RWPE2 (cell line): ENCODE results near the gene UGT1A8.

Experiments
- ATAC-seq: fragments of 200-7000 bp; cut with Tn5 transposase; 3 replicates; pipeline ENCODE4 v1.9.1; 2021; ENCODE audit warnings: low read depth
- DNase-seq: peaks from one replicate; pipeline ENCODE4 v3.0.0-alpha.2; 2020; ENCODE audit warnings: low spot score
- H3K27ac ChIP-seq: fragments of 450-650 bp; 2 replicates; pipeline ENCODE4 v1.5.1; 2017; ENCODE audit warnings: mild to moderate bottlenecking; ENCODE audit not compliant: poor library complexity, severe bottlenecking
- H3K27me3 ChIP-seq: fragments of 250-450 bp; sonication (Bioruptor Pico); 2 replicates; pipeline ENCODE4 v1.5.1; 2021; ENCODE audit warnings: mild to moderate bottlenecking, moderate library complexity; ENCODE audit not compliant: insufficient read depth, poor library complexity, severe bottlenecking
- H3K36me3 ChIP-seq: fragments of 250-450 bp; sonication (Bioruptor Pico); 2 replicates; pipeline ENCODE4 v1.5.1; 2020; ENCODE audit warnings: low read depth, mild to moderate bottlenecking, moderate library complexity
- H3K4me1 ChIP-seq: fragments of 250-450 bp; sonication (Bioruptor Pico); 2 replicates; pipeline ENCODE4 v1.5.1; 2021; ENCODE audit warnings: mild to moderate bottlenecking, moderate library complexity; ENCODE audit not compliant: insufficient read depth, poor library complexity, severe bottlenecking
- H3K4me3 ChIP-seq: fragments of 250-450 bp; sonication (Bioruptor Pico); 2 replicates; pipeline ENCODE4 v1.5.1; 2021; ENCODE audit warnings: mild to moderate bottlenecking, moderate library complexity; ENCODE audit not compliant: severe bottlenecking
- H3K9me3 ChIP-seq: fragments of 250-450 bp; sonication (Bioruptor Pico); 2 replicates; pipeline ENCODE4 v1.5.1; 2021; ENCODE audit warnings: mild to moderate bottlenecking, moderate library complexity; ENCODE audit not compliant: severe bottlenecking
- CTCF ChIP-seq: fragments of 450-650 bp; IDR thresholded peaks from one replicate; pipeline ENCODE4 v1.5.1; 2017; ENCODE audit warnings: mild to moderate bottlenecking, moderate library complexity; ENCODE audit not compliant: poor library complexity, severe bottlenecking

Gene UGT1A8

GRCh38 chr2:233816771-233817170 is 199.3 kb downstream of the UGT1A8 start:
- no peak for TF ChIP-seq CTCF
- DNase-seq, result peak; percentile 9
- Histone ChIP-seq H3K4me1 (no peaks in the 10 kb centered on the region), H3K27me3 (no peaks in the 10 kb centered on the region), H3K27ac (no peak overlapping the region), H3K36me3 (no peaks in the 10 kb centered on the region), H3K4me3 (no peak overlapping the region), H3K9me3 (no peaks in the 10 kb centered on the region)
- no peak for ATAC-seq

- no peaks in the 10 kb centered on the region for H3K4me1 ChIP-seq
- no peaks in the 10 kb centered on the region for H3K27me3 ChIP-seq
- TF ChIP-seq CTCF, result no peak
- H3K4me3 ChIP-seq, result no peak overlapping the region
- ATAC-seq (no peak), DNase-seq (peak; percentile 17)
- no peaks in the 10 kb centered on the region for H3K36me3 ChIP-seq
- no peaks in the 10 kb centered on the region for H3K9me3 ChIP-seq
- H3K27ac ChIP-seq, result no peak overlapping the region
These were observed 200.0 kb downstream of the UGT1A8 start for GRCh38 chr2:233817361-233817911.

- TF ChIP-seq CTCF, result no peak
- Histone ChIP-seq H3K27ac (no peak overlapping the region), H3K9me3 (no peaks in the 10 kb centered on the region), H3K4me3 (no peak overlapping the region), H3K4me1 (no peaks in the 10 kb centered on the region), H3K36me3 (no peaks in the 10 kb centered on the region), H3K27me3 (no peaks in the 10 kb centered on the region)
- DNase-seq (peak; percentile 33), ATAC-seq (no peak)
These were observed 200.7 kb downstream of the UGT1A8 start for GRCh38 chr2:233817995-233818638.

GRCh38 chr2:233818639-233819621 is 201.5 kb downstream of the UGT1A8 start:
- no peak for TF ChIP-seq CTCF
- Histone ChIP-seq H3K27ac (no peak overlapping the region), H3K4me3 (no peak overlapping the region), H3K4me1 (no peaks in the 10 kb centered on the region), H3K36me3 (no peaks in the 10 kb centered on the region), H3K27me3 (no peaks in the 10 kb centered on the region), H3K9me3 (no peaks in the 10 kb centered on the region)
- DNase-seq (peak; percentile 41), ATAC-seq (no peak)
